ENCODE results near the gene NR2F1-AS1. TPM values are rescaled to one million over a fixed set of nuclear protein-coding genes. Genes with fewer than 3 reads are reported as not detected.
A peak's percentile ranks its signal among the peaks of the same experiment; 100 is the strongest.

Gene NR2F1-AS1
- total RNA-seq, 1 donor from 2014 or later: not detected

GRCh38 chr5:93583439-93583767 is 2.4 kb upstream of the NR2F1-AS1 start:
- H3K27ac Mint-ChIP-seq: peak overlapping the region; percentile 76
- peaks cover 19% of the 10 kb centered on the region for H3K4me1 Mint-ChIP-seq (ENCODE audit: low read depth)

DNA sequence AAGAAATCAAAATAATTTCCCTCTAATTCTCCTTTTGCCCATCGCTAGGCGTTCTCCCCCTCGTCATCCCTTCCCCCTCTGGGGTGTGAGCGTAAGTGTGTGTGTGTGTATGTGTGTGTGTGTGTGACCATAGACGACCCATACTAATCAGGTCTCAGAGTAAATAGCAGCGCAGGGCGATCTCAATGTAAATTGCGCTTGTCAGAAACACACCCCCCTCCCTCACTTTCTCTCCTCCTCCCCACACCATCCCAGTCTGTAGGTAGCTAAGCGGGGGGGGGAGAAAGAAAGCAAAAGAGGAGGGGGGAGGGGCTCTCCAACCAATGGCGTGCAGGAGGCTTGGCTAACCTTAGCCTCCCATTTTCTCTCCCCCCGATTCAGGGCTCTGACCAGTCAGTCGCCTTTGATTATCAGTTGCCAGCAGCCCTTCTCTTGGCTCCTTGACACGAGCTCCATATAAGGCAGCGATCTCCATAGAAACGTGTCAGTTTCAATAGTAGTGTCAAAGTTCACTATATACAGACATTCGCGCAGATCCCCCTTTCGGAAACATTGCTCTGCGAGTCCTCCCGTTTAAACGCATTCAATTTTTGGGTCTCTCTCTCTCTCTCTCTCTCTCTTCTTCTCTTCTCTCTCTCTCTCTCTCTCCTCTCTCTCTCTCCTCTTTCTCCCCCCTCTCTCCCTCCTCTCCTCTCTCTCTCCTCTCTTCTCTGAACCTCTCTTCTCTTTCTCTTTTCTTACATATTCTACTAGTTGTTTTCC is 1.8 kb upstream of the NR2F1-AS1 start, which contains the start of gene NR2F1:
Gene NR2F1 (plus strand): TSS at position 546 of the 762 bp plus-strand sequence. CDS start 1,802 bp downstream, outside the sequence.
- H3K36me3 Mint-ChIP-seq (ENCODE audit: low read depth): no peaks in the 10 kb centered on the region
- H3K27me3 Mint-ChIP-seq (ENCODE audit: insufficient read depth): peaks cover 53% of the 10 kb centered on the region
- intact Hi-C loops (cut with micrococcal nuclease): loop anchor here (1.0 to 10.0 kb wide), 2 partner anchors 1267 to 1702 kb away; partner anchors contain the start of gene MCTP1
- no peak within 1 kb of the TSS for H3K4me3 Mint-ChIP-seq
- H3K9me3 Mint-ChIP-seq: no peaks in the 10 kb centered on the region
- DNase-seq (ENCODE audit: low spot score): no peak
- peaks cover 19% of the 10 kb centered on the region for H3K4me1 Mint-ChIP-seq (ENCODE audit: low read depth)
- H3K27ac Mint-ChIP-seq: peak within 1 kb of the TSS; percentile 76

More at GRCh38 chr5:93583439-93583767, 2.4 kb upstream of the NR2F1-AS1 start:
- no peaks in the 10 kb centered on the region for H3K9me3 Mint-ChIP-seq
- no peak for DNase-seq (ENCODE audit: low spot score)
- intact Hi-C loops (cut with micrococcal nuclease): loop anchor here (10.0 kb wide), 1 partner anchor 1701 kb away; the partner anchor contains the start of gene MCTP1
- no peak overlapping the region for H3K4me3 Mint-ChIP-seq
- H3K27me3 Mint-ChIP-seq (ENCODE audit: insufficient read depth): peaks cover 51% of the 10 kb centered on the region
- H3K36me3 Mint-ChIP-seq (ENCODE audit: low read depth): no peaks in the 10 kb centered on the region

DNA sequence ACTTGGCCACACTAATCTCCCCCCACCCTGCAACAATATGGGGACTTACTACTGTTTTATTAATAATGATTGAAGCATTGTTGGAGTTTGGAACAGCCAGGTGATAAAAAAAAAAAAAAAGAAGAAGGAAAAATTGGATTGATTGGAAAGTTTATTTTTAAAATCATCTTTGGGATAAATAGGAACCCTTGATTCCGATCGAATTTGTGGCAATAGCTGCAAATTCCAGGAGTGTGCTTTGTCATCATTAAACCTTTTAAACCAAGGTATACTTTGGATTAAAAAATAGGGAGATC is 1.1 kb upstream of the NR2F1-AS1 start:
- intact Hi-C loops (cut with micrococcal nuclease): loop anchor here (1.0 to 10.0 kb wide), 2 partner anchors 1268 to 1703 kb away; partner anchors contain the start of gene MCTP1
- H3K27ac Mint-ChIP-seq: no peak overlapping the region
- H3K4me1 Mint-ChIP-seq (ENCODE audit: low read depth): peaks cover 19% of the 10 kb centered on the region
- no peak for DNase-seq (ENCODE audit: low spot score)
- H3K9me3 Mint-ChIP-seq: no peaks in the 10 kb centered on the region
- no peak overlapping the region for H3K4me3 Mint-ChIP-seq
- H3K27me3 Mint-ChIP-seq (ENCODE audit: insufficient read depth): peaks cover 53% of the 10 kb centered on the region
- no peaks in the 10 kb centered on the region for H3K36me3 Mint-ChIP-seq (ENCODE audit: low read depth)

DNA sequence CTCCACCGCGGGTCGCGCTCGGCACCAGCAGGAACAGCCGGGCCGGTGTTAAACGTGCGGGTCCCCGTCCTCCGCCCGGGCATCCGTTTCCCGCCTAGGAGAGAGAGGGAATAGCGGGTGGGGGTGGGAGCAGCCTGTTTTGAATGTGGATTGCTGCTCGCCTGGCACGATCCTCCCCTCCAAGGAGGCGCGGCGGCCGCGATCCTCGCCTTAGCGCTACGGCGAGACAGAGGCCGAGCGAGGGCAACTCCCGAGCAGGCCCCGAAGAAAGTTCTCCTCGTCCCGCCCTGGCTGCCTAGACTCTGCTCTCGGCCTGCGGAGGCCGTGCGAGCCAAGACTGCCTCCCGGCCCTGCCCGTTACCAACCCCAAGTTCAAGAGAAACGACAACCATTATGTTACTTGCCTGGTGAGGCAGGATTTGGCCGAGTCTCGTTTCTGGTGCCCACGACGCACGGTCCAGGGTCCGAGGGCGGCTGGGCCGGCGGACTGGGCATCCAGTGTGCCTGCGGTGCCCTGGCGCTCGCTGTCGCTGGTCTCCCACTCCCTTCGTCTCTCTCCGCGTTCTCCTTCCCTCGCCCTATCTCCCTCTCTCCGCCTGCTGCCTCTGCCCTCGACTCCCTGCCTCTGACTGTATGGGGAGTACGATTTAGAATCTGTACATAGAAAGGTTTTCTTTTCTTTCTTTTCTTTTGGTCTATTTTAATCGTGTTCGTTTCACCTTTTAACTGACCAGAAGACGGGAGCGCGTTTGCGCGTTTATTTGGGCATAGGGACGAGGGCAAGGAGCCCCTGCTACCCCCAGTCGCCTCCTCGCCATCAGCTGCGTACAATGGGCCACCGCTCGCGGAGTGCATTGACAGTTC is 724 bp downstream of the NR2F1-AS1 start:
- Mint-ChIP-seq H3K27me3 (ENCODE audit: insufficient read depth) (peaks cover 53% of the 10 kb centered on the region), H3K9me3 (no peaks in the 10 kb centered on the region), H3K36me3 (ENCODE audit: low read depth) (no peaks in the 10 kb centered on the region), H3K4me1 (ENCODE audit: low read depth) (peaks cover 11% of the 10 kb centered on the region), H3K4me3 (peak overlapping the region; percentile 75), H3K27ac (peak overlapping the region; percentile 63)
- DNase-seq (ENCODE audit: low spot score): no peak
- intact Hi-C loops (cut with micrococcal nuclease): loop anchor here (10.0 kb wide), 1 partner anchor 1705 kb away; the partner anchor contains the start of gene MCTP1

- no peaks in the 10 kb centered on the region for H3K36me3 Mint-ChIP-seq (ENCODE audit: low read depth)
- H3K9me3 Mint-ChIP-seq: no peaks in the 10 kb centered on the region
- no peak for DNase-seq (ENCODE audit: low spot score)
- peaks cover 11% of the 10 kb centered on the region for H3K4me1 Mint-ChIP-seq (ENCODE audit: low read depth)
- intact Hi-C loops (cut with micrococcal nuclease): loop anchor here (10.0 kb wide), 1 partner anchor 1705 kb away; the partner anchor contains the start of gene MCTP1
- H3K27me3 Mint-ChIP-seq (ENCODE audit: insufficient read depth): peaks cover 59% of the 10 kb centered on the region
- H3K27ac Mint-ChIP-seq: no peak overlapping the region
- H3K4me3 Mint-ChIP-seq: no peak overlapping the region
Measured at GRCh38 chr5:93579692-93580062, 1.3 kb downstream of the NR2F1-AS1 start.

DNA sequence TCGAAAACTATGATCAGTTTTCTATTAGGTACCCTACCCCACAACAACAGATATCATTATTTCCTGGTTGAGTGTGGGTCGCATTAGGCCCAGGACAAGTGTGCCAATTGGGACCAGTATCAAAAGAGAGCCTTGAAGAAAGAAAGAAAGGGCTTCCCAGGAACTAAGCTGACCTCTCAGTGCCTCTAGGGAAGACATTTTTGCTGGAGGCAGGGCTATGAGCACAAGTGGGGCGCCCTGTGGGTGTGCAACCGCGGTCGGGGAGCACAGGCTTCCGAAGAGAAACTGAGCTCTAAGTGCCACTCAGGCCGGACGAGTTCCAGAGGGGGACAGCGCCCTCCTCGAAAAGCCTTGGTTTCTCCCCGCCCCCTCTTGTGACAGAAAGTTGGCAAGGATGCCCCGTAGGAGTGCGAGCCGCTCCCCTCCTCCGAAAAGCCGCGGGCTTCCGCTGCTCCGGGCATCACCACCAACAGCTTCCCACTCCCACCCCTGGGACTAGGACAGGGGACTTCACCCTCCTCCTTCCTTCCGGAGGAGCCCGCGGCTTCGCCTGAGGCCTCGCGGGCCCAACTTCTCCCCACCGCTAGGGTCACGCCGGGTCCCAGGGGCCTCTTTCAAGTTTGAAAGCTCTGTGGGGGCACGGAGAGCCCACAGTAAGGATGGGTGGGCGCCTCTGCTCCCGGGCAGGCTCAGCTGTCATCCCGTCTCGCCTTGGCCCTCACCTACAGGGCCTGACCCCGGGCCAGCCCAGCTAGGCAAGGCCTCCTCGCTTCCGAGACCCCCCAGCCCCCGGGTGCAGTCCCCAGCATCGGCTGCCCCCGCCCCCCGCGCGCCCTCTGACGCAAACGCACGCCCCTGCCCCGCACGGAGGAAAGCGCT is 2.0 kb downstream of the NR2F1-AS1 start:
- no peak for DNase-seq (ENCODE audit: low spot score)
- Mint-ChIP-seq H3K27me3 (ENCODE audit: insufficient read depth) (peaks cover 65% of the 10 kb centered on the region), H3K4me1 (ENCODE audit: low read depth) (peaks cover 11% of the 10 kb centered on the region), H3K9me3 (no peaks in the 10 kb centered on the region), H3K36me3 (ENCODE audit: low read depth) (no peaks in the 10 kb centered on the region), H3K4me3 (no peak overlapping the region), H3K27ac (no peak overlapping the region)
- intact Hi-C loops (cut with micrococcal nuclease): no loop called here

DNA sequence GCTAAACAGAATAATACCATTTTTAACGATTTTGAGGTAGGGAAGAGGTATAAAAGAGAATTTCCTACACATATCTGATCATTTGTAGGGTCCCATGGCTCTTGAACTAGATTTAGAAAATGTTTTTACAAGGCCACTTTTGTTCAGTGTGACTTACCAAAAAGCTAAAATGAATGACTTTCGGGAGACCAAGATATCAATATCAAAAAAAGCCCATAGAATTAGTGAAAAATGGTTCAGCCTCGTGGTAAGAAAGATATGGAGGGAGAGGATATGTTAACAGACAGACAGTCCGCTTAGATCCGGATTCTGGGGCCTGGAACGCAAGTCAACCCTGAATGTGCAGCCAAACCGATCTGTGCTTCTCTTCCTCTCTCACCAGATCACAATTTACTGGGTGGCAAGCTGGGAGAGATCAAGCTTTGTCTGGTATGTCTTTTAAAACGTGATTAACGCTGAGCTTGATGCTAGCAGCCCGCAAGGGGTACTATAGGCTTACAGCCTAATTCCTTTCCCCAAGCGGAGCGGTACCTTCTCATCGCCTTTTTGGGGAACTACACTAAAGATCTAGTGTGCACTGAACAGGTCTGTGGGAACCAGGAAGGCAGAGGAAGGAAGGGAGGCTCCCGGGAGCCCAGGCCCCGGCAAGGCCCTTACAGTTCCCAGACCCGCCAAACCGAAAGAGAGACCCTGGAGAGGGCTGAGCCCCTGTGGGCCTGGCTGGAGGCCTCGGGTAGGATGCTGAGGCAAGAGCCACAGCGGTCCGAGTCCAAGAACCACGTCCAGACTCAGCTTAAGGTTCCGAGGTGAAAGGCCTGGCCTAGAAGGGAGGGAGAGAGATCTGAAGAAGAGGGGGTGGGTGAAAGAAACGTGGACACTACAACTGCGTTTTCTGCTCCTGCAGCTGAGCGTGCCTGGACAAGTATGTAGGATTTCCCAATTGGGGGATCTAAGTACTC is 2.9 kb downstream of the NR2F1-AS1 start:
- intact Hi-C loops (cut with micrococcal nuclease): no loop called here
- H3K9me3 Mint-ChIP-seq: no peaks in the 10 kb centered on the region
- DNase-seq (ENCODE audit: low spot score): no peak
- no peak overlapping the region for H3K27ac Mint-ChIP-seq
- no peaks in the 10 kb centered on the region for H3K36me3 Mint-ChIP-seq (ENCODE audit: low read depth)
- peaks cover 75% of the 10 kb centered on the region for H3K27me3 Mint-ChIP-seq (ENCODE audit: insufficient read depth)
- H3K4me3 Mint-ChIP-seq: peak overlapping the region; percentile 5
- H3K4me1 Mint-ChIP-seq (ENCODE audit: low read depth): peaks cover 11% of the 10 kb centered on the region

DNA sequence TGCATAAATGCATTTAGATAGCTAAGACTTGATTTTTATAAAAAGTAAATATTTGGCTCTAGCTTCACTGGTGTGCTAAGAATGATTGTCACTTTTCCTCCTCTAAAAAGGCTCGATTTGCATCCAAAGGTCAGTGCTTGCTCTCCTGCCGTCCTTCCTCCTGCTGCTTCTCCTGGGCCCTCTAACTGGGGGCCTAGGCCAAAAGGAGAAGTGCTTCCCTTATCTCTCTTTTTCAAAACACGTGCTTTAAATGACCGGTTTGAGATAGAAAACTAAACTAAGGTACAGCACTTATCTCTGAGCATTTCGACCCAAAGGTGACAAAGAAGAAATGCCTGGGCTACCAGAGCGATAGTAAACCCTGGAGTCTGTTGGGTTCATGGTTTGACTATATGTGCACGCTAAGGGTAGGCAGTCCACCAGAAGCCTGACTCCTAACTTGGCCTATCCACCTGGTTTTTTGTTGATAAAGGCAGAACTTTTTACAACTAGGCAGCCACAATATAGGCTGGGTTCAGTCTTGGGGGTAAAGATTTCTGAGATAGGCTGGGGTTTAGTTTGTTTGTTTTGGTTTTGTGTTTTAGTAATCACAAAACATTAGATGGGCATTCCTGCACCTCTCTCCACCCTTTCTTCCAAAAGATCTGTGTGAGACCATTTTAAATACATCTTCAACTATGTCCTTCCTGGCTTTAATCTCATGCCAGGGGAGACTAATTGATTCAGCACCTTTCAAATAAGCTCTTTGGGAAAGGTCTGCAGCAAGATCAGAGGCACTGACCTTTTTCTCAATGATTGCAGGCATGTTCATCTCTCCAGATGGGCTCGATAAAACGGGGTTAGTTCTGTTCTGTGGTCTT is 3.8 kb downstream of the NR2F1-AS1 start:
- intact Hi-C loops (cut with micrococcal nuclease): loop anchor here (1.0 kb wide), 1 partner anchor 9 kb away; no protein-coding TSS in a partner anchor
- DNase-seq (ENCODE audit: low spot score): no peak
- Mint-ChIP-seq H3K27ac (no peak overlapping the region), H3K36me3 (ENCODE audit: low read depth) (no peaks in the 10 kb centered on the region), H3K9me3 (no peaks in the 10 kb centered on the region), H3K4me1 (ENCODE audit: low read depth) (peaks cover 11% of the 10 kb centered on the region), H3K27me3 (ENCODE audit: insufficient read depth) (peaks cover 80% of the 10 kb centered on the region), H3K4me3 (no peak overlapping the region)

GRCh38 chr5:93575461-93576414 is 5.3 kb downstream of the NR2F1-AS1 start:
- intact Hi-C loops (cut with micrococcal nuclease): loop anchor here (1.0 kb wide), 1 partner anchor 11 kb away; no protein-coding TSS in a partner anchor
- Mint-ChIP-seq H3K27ac (no peak overlapping the region), H3K9me3 (no peaks in the 10 kb centered on the region), H3K4me3 (no peak overlapping the region), H3K4me1 (ENCODE audit: low read depth) (peaks cover 7% of the 10 kb centered on the region), H3K27me3 (ENCODE audit: insufficient read depth) (peaks cover 86% of the 10 kb centered on the region), H3K36me3 (ENCODE audit: low read depth) (no peaks in the 10 kb centered on the region)
- DNase-seq (ENCODE audit: low spot score): no peak
